Mesendoderm (in vitro differentiated cells): ENCODE measurements around the gene MAEA.
A peak's percentile ranks its signal among the peaks of the same experiment; 100 is the strongest.

Experiments
- DNase-seq: peaks from one replicate; pipeline ENCODE4 v3.0.0; 2013
- H2AK5ac ChIP-seq: 2 replicates; pipeline ENCODE4 v1.6.1; 2013; ENCODE audit warnings: low read length, inconsistent platforms
- H2BK120ac ChIP-seq: 2 replicates; pipeline ENCODE4 v1.6.1; 2013; ENCODE audit warnings: low read depth, mild to moderate bottlenecking, low read length, moderate library complexity, mixed read lengths
- H2BK15ac ChIP-seq: replicated peaks from 2 replicates; pipeline ENCODE4 v1.6.1; 2013; ENCODE audit warnings: low read depth, mild to moderate bottlenecking, moderate library complexity
- H2BK5ac ChIP-seq: 2 replicates; pipeline ENCODE4 v1.6.1; 2013; ENCODE audit warnings: low read length, inconsistent platforms
- H3K18ac ChIP-seq: 2 replicates; pipeline ENCODE4 v1.6.1; 2013; ENCODE audit warnings: mild to moderate bottlenecking, low read length, mixed read lengths
- H3K23ac ChIP-seq: one replicate; pipeline ENCODE4 v1.6.1; 2013; ENCODE audit warnings: low read length
- H3K27ac ChIP-seq: 2 replicates; pipeline ENCODE4 v1.5.1; 2013; ENCODE audit warnings: low read depth, mild to moderate bottlenecking, inconsistent platforms, low read length, moderate library complexity
- H3K27me3 ChIP-seq: 2 replicates; pipeline ENCODE4 v1.6.1; 2013; ENCODE audit warnings: low read length, control low read depth, mild to moderate bottlenecking, inconsistent platforms; ENCODE audit not compliant: insufficient read depth, poor library complexity
- H3K36me3 ChIP-seq: 2 replicates; pipeline ENCODE4 v1.6.1; 2013; ENCODE audit warnings: low read length, inconsistent platforms; ENCODE audit not compliant: control insufficient read depth, insufficient read depth
- H3K4ac ChIP-seq: one replicate; pipeline ENCODE4 v1.6.1; 2013; ENCODE audit warnings: low read depth, mild to moderate bottlenecking, low read length, moderate library complexity
- H3K4me1 ChIP-seq: 2 replicates; pipeline ENCODE4 v1.6.1; 2013; ENCODE audit warnings: low read depth, low read length, inconsistent platforms; ENCODE audit not compliant: control insufficient read depth
- H3K4me2 ChIP-seq: 2 replicates; pipeline ENCODE4 v1.6.1; 2013; ENCODE audit warnings: low read length
- H3K4me3 ChIP-seq: 2 replicates; pipeline ENCODE4 v1.5.1; 2013; ENCODE audit warnings: mild to moderate bottlenecking, low read length
- H3K56ac ChIP-seq: one replicate; pipeline ENCODE4 v1.6.1; 2013; ENCODE audit warnings: low read length
- H3K79me1 ChIP-seq: 2 replicates; pipeline ENCODE4 v1.6.1; 2013; ENCODE audit warnings: low read length, inconsistent platforms
- H3K79me2 ChIP-seq: 2 replicates; pipeline ENCODE4 v1.6.1; 2013; ENCODE audit warnings: mild to moderate bottlenecking, low read length; ENCODE audit not compliant: control insufficient read depth, insufficient read depth
- H3K9ac ChIP-seq: 2 replicates; pipeline ENCODE4 v1.6.1; 2013; ENCODE audit warnings: low read length, inconsistent platforms
- H4K5ac ChIP-seq: one replicate; pipeline ENCODE4 v1.6.1; 2013; ENCODE audit warnings: low read length
- H4K8ac ChIP-seq: one replicate; pipeline ENCODE4 v1.6.1; 2013; ENCODE audit warnings: low read depth, mild to moderate bottlenecking, control low read depth, low read length, moderate library complexity
- WGBS: extraction: QIAGEN DNeasy Blood & Tissue Kit; methylation state at CpG from one replicate; pipeline ENCODE4 v1.1.7; 2013; ENCODE audit warnings: low lambda C conversion rate, missing lambda C conversion rate; ENCODE audit not compliant: insufficient coverage; ENCODE audit errors: extremely low coverage; 5-methylcytosine and 5-hydroxymethylcytosine counted together

Gene MAEA

DNA sequence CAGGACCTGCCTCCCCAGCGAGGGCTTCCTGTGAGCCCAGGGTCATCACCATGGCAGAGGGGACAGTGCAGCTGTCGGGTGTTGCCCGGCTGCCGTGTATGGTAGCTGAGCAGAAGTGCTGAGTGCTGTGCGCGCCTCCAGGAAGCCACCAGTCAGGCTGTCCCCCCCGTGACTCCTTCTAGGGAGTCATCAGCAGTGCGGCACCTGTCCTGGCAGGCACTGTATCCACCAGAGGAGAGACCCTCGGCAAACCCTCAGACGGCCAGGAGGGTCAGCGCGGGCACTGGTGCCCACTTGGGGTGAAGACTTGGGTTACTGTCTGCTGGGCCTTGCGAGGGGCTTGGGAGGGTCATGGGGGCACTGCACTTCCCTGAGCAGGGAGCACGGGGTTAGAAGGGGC lies 65.7 kb downstream of the MAEA start:
- no peak overlapping the region for H2BK5ac ChIP-seq
- no peaks in the 10 kb centered on the region for H3K36me3 ChIP-seq
- H3K79me2 ChIP-seq: no peaks in the 10 kb centered on the region

DNA sequence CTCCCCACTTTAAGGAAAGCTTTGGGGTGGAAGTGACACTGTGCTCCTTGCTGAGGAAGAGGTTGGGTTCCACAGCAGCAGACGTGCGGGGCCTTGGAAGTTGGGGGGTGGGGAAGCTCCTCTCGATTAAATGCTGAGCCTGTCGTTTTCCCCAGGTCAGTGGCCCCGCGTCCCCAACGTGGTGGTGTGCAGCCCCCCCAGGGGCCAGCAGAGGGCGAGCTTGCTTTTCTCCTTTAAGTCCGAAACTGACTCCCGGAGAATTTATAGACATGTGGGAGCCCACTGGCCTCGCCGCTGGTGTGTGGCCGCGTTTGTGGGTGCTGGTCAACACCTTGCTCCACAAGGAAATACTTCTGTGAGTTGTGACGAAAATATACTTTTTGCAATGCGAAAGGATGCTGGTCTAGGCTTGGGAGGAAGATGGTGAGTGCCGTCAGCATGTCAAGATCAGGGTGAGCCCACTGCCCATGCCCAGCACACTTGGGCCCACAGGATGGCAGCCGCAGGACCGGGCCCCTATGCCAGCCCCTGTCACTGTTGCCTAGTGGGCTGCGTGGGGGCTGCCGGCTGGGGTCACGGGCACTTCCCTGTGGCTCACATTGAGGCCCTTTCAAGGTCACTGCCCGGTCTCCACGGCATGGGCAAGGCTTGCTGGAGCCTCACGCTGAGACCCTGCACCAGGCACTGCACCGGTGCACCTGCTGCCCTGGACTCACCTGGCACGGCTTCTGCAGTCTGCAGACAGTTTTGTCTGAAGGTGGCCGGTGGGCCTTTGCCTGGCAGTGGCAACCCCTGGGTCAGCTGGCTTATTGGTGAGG lies 66.7 kb downstream of the MAEA start:
- Histone ChIP-seq H3K36me3 (no peaks in the 10 kb centered on the region), H3K79me2 (no peaks in the 10 kb centered on the region), H3K4me1 (no peaks in the 10 kb centered on the region), H3K56ac (no peak overlapping the region), H3K4me2 (no peak overlapping the region), H2BK120ac (no peak overlapping the region), H3K9ac (no peak overlapping the region), H3K4ac (no peak overlapping the region), H4K5ac (no peak overlapping the region), H2BK5ac (no peak overlapping the region), H3K18ac (no peak overlapping the region), H2AK5ac (no peak overlapping the region), H3K27me3 (no peaks in the 10 kb centered on the region), H3K23ac (no peak overlapping the region), H3K79me1 (no peaks in the 10 kb centered on the region), H4K8ac (no peak overlapping the region), H3K27ac (no peak overlapping the region), H2BK15ac (no peak overlapping the region), H3K4me3 (no peak overlapping the region)
- WGBS: no CpG with 5 or more reads among the region's 28 CpGs
- peak; percentile 63 for DNase-seq

More for the DNA sequence above, 65.7 kb downstream of the MAEA start:
- no peak for DNase-seq
- Histone ChIP-seq H3K4me1 (no peaks in the 10 kb centered on the region), H3K56ac (no peak overlapping the region), H2BK120ac (no peak overlapping the region), H3K27me3 (no peaks in the 10 kb centered on the region), H3K4me3 (no peak overlapping the region), H3K4ac (no peak overlapping the region), H3K9ac (no peak overlapping the region), H3K27ac (no peak overlapping the region), H3K79me1 (no peaks in the 10 kb centered on the region), H4K8ac (no peak overlapping the region), H3K18ac (no peak overlapping the region), H3K23ac (no peak overlapping the region), H2AK5ac (no peak overlapping the region), H3K4me2 (no peak overlapping the region), H2BK15ac (no peak overlapping the region), H4K5ac (no peak overlapping the region)
- no CpG with 5 or more reads among the region's 14 CpGs for WGBS

DNA sequence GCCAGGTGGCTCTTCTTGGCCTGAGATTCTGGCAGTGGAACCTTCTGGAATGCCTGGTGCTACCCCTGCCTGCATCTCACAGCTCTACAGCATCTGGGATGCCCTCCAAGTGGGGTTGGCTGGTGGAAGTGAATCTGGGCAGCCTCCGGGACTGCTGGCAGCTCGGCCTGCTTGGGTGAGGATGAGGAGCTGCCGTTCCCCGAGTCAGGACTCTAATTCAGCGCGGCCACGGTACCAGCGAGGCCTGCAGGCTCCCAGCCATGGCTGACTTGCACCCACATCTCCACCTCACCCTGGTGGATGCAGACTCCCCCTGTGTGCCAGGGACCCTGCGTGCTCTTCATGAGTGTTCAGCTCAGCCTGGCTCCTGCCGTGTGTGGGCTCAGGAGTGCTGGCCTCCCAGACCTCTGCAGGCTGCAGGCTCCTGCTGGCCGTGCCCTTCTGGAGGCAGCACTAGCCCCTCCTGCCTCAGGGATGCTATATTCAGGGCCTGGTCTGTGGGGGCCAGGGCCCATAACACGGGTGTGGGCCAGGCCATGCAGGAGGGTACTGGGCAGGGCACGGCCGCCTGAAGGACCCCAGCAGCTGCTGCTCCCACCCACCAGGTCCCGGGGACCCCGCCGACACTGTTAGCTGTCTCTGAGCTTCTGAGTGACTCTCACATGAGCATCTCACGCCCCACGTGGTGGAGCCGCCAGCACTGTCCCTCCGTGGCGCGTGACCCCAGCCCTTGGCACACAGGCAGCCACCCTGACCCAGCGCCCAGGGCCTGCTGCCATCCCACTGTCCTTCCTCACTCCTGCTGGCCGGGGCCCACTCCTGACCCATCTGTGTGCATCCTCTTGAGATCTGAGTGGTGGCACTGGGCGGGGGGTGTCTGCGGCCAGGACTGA lies 67.9 kb downstream of the MAEA start:
- Histone ChIP-seq H3K4ac (no peak overlapping the region), H3K4me2 (no peak overlapping the region), H4K8ac (no peak overlapping the region), H3K18ac (no peak overlapping the region), H3K4me1 (no peaks in the 10 kb centered on the region), H3K79me2 (no peaks in the 10 kb centered on the region), H3K9ac (no peak overlapping the region), H3K36me3 (no peaks in the 10 kb centered on the region), H3K4me3 (no peak overlapping the region), H2AK5ac (no peak overlapping the region), H3K27ac (no peak overlapping the region), H4K5ac (no peak overlapping the region), H2BK120ac (no peak overlapping the region), H2BK15ac (no peak overlapping the region), H3K23ac (no peak overlapping the region), H3K79me1 (no peaks in the 10 kb centered on the region), H2BK5ac (no peak overlapping the region), H3K27me3 (no peaks in the 10 kb centered on the region), H3K56ac (no peak overlapping the region)
- no CpG with 5 or more reads among the region's 27 CpGs for WGBS
- no peak for DNase-seq

DNA sequence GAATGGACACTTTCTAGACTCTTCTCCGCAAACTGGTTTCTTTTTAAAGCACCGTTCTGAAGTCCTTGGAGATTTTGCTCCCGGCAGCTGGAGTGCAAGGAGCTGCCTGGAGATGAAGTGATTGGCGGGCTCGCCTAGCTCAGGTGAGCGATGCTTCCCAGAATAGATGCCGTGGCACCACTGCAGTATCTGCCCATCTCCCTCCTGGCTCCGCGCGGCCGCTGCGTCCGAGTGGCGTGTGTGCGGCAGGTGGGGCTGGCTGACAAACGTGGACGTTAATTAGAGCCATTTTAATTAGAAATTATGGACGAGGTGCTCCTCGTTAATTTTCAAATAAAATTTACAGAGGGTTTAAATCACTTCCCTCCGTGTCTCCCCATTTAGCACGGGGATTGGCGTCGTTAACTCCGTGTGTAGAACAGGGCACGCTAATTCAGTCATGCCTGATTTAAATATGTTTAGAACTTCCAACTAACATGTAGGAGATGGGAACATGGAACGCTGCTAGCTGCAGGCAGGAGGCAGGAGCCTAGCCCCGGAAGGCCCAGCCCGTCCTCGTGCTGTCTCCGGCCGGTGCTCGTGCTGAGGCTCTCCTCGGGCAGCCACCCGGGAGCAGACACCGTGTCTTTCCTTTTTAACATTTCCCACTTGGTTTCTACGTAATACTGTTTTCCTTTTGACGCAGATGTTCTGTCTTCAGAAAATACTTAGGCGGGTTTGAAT lies 68.9 kb downstream of the MAEA start:
- Histone ChIP-seq H3K79me2 (no peaks in the 10 kb centered on the region), H2BK120ac (no peak overlapping the region), H3K4me3 (no peak overlapping the region), H4K8ac (no peak overlapping the region), H3K4ac (no peak overlapping the region), H3K27me3 (no peaks in the 10 kb centered on the region), H3K56ac (no peak overlapping the region), H3K4me1 (no peaks in the 10 kb centered on the region), H3K23ac (no peak overlapping the region), H3K4me2 (no peak overlapping the region), H2AK5ac (no peak overlapping the region), H4K5ac (no peak overlapping the region), H3K36me3 (no peaks in the 10 kb centered on the region), H2BK15ac (no peak overlapping the region), H3K79me1 (no peaks in the 10 kb centered on the region), H3K27ac (no peak overlapping the region), H3K9ac (no peak overlapping the region), H2BK5ac (no peak overlapping the region), H3K18ac (no peak overlapping the region)
- no peak for DNase-seq
- WGBS: no CpG with 5 or more reads among the region's 38 CpGs

DNA sequence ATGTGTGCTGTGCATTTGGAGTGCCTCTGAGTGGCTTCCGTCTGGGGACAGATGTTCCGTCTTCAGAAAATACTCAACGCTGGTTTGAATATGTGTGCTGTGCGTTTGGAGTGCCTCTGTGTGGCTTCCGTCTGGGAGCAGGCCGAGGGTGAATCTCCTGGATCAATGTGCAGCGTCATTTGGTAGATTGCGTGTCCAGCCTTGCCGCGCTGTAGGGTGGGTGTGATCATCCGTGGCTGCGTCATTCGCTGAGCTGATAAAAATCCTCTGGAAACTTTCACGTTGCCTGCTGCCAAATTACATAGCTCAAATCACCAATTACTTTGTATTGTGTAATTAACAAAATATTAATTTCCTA lies 69.4 kb downstream of the MAEA start:
- Histone ChIP-seq H3K4me2 (no peak overlapping the region), H3K18ac (no peak overlapping the region), H2BK120ac (no peak overlapping the region), H3K56ac (no peak overlapping the region), H3K23ac (no peak overlapping the region), H3K4me3 (no peak overlapping the region), H3K79me1 (no peaks in the 10 kb centered on the region), H3K4me1 (no peaks in the 10 kb centered on the region), H3K27ac (no peak overlapping the region), H4K8ac (no peak overlapping the region), H3K27me3 (no peaks in the 10 kb centered on the region), H2BK15ac (no peak overlapping the region), H2BK5ac (no peak overlapping the region), H4K5ac (no peak overlapping the region), H3K4ac (no peak overlapping the region), H3K9ac (no peak overlapping the region), H2AK5ac (no peak overlapping the region), H3K79me2 (no peaks in the 10 kb centered on the region), H3K36me3 (no peaks in the 10 kb centered on the region)
- WGBS: no CpG with 5 or more reads among the region's 14 CpGs
- no peak for DNase-seq
